GM19043 (cell line): ENCODE results near the gene NTM.
"Not testable (repeated sequence)": the region's sequence is repeated elsewhere in the genome, so short reads cannot be mapped to it uniquely, and the experiment has no call there.

Experiments
- ATAC-seq: cut with Tn5 transposase; IDR thresholded peaks from one replicate; pipeline ENCODE4 v1.9.1; 2021; ENCODE audit warnings: low read depth; ENCODE audit not compliant: unreplicated experiment

NTM gene

GRCh38 chr11:131488238-131488637, 117.8 kb downstream of the NTM start:
- no peak for ATAC-seq

GRCh38 chr11:131491503-131491902, 121.1 kb downstream of the NTM start:
- ATAC-seq = no peak

- no peak for ATAC-seq
Observed at GRCh38 chr11:131495423-131495822, 125.0 kb downstream of the NTM start.

- ATAC-seq = not testable (repeated sequence)
Observed at GRCh38 chr11:131497686-131498085, 127.3 kb downstream of the NTM start.

- ATAC-seq = no peak
Observed at GRCh38 chr11:131498631-131499160, 128.3 kb downstream of the NTM start.

GRCh38 chr11:131499199-131499598, 128.8 kb downstream of the NTM start:
- no peak for ATAC-seq

GRCh38 chr11:131503017-131503416, 132.6 kb downstream of the NTM start:
- no peak for ATAC-seq

GRCh38 chr11:131504199-131504949, 134.0 kb downstream of the NTM start:
- no peak for ATAC-seq

GRCh38 chr11:131506348-131506747, 135.9 kb downstream of the NTM start:
- ATAC-seq = no peak

GRCh38 chr11:131510662-131511061, 140.2 kb downstream of the NTM start:
- ATAC-seq = no peak

- ATAC-seq = peak; percentile 57
Observed at GRCh38 chr11:131511794-131512193, 141.4 kb downstream of the NTM start.

- no peak for ATAC-seq
Observed at GRCh38 chr11:131512228-131512627, 141.8 kb downstream of the NTM start.

GRCh38 chr11:131514062-131514461, 143.6 kb downstream of the NTM start:
- no peak for ATAC-seq

- no peak for ATAC-seq
Observed at GRCh38 chr11:131518305-131518838, 148.0 kb downstream of the NTM start.

- no peak for ATAC-seq
Observed at GRCh38 chr11:131522851-131523250, 152.4 kb downstream of the NTM start.

- no peak for ATAC-seq
Observed at GRCh38 chr11:131530407-131530806, 160.0 kb downstream of the NTM start.

GRCh38 chr11:131533149-131533548, 162.7 kb downstream of the NTM start:
- ATAC-seq = no peak

- no peak for ATAC-seq
Observed at GRCh38 chr11:131533998-131534397, 163.6 kb downstream of the NTM start.

GRCh38 chr11:131534611-131535010, 164.2 kb downstream of the NTM start:
- no peak for ATAC-seq

GRCh38 chr11:131536159-131536558, 165.7 kb downstream of the NTM start:
- ATAC-seq = no peak

GRCh38 chr11:131537196-131537595, 166.8 kb downstream of the NTM start:
- no peak for ATAC-seq

- no peak for ATAC-seq
Observed at GRCh38 chr11:131537748-131538147, 167.3 kb downstream of the NTM start.
